HG02642 (cell line): ENCODE results near the gene UNC5B.

ENCODE experiments used
- ATAC-seq: cut with Tn5 transposase; IDR thresholded peaks from one replicate; pipeline ENCODE4 v1.9.1; 2021; ENCODE audit warnings: mild to moderate bottlenecking; ENCODE audit not compliant: unreplicated experiment, poor library complexity

The UNC5B gene

DNA sequence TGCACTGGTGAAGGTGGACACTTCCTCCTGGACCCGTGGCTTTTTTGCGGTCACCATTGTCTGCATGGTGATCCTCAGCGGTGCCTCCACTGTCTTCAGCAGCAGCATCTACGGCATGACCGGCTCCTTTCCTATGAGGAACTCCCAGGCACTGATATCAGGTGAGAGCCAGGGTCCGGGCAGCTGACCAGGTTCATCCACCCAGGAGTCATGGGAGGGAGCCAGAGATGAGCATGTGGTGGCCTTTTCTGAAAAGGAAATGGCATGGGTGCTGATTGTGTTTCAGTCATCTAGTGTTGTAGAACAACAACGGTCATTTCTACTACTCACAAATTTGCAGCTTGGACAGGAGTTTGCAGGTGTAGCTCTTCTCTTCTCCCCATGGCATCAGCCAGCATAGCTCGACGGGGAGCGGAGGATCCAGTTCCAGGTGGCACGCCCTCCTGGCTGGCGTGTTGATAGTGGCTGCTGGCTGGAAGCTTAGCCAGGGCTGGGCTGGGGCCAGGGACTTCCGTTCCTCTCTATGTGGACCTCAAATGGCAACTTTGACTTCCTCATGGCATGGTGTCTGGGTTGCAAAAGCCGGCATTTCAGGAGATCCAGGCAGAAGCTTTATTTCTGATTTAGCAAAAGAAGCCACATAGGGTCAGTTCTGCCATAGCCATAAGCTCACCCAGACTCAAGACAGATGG is 139.4 kb downstream of the UNC5B start:
- no peak for ATAC-seq
